ENCODE results near the gene BRS3. TPM values are rescaled to one million over a fixed set of nuclear protein-coding genes. Genes with fewer than 3 reads are reported as not detected.
A peak's percentile ranks its signal among the peaks of the same experiment; 100 is the strongest.

Gene BRS3
- total RNA-seq, 1 donor from 2014 or later, result not detected

DNA sequence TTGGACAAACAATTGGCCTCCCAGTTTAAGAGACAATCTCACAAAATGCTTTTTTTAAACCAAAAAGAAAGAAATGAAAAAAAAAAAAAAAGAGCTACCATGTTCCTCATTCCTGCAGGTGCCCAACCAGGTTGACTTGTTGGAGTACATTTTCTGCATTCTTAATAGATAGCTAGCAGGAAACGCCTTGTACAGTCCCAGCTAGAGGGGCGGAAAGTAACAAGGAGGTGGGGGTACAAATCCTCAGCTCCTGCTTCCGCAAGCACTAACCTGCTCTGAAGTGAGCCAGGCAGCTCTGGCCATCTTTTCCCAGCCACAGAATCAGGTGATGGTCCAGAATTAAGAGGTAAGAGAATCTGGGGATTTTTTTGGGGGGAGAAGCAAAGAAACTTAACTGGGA lies 44.2 kb downstream of the BRS3 start, which contains the start of gene VGLL1:
TSS of gene VGLL1 (plus strand) at position 265 of the 400 bp plus-strand sequence. CDS start 3,806 bp downstream, outside the sequence.
- Mint-ChIP-seq H3K36me3 (peaks cover 5% of the 10 kb centered on the region), H3K27ac (peak within 1 kb of the TSS; percentile 98), H3K9me3 (peaks cover 10% of the 10 kb centered on the region), H3K4me3 (peak within 1 kb of the TSS; percentile 93), H3K4me1 (ENCODE audit: unreplicated experiment) (no peaks in the 10 kb centered on the region), H3K27me3 (no peaks in the 10 kb centered on the region)
- TF ChIP-seq, protein P1, sequence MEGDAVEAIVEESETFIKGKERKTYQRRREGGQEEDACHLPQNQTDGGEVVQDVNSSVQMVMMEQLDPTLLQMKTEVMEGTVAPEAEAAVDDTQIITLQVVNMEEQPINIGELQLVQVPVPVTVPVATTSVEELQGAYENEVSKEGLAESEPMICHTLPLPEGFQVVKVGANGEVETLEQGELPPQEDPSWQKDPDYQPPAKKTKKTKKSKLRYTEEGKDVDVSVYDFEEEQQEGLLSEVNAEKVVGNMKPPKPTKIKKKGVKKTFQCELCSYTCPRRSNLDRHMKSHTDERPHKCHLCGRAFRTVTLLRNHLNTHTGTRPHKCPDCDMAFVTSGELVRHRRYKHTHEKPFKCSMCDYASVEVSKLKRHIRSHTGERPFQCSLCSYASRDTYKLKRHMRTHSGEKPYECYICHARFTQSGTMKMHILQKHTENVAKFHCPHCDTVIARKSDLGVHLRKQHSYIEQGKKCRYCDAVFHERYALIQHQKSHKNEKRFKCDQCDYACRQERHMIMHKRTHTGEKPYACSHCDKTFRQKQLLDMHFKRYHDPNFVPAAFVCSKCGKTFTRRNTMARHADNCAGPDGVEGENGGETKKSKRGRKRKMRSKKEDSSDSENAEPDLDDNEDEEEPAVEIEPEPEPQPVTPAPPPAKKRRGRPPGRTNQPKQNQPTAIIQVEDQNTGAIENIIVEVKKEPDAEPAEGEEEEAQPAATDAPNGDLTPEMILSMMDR (conservative IDR thresholded peaks at IDR 0.05), result no peak
- no peak for DNase-seq (ENCODE audit: extremely low spot score, unreplicated experiment)

DNA sequence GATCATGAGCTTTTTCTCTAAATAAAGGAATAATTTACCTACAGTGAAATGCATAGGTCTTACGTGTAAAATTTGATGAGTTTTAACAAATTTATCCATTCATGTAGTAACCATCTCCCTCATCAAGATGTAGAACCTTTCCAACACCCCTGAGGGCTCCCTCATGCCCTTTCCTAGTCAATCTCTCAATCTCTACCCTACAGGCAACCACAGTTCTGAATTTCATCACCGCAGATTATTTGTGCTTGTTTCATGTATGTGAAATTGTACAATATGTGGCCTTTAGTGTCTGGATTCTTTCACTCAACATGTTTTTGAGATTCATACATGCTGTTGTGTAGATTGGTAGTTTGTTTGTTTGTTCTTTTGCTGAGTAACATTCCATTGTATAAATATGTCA lies 46.4 kb downstream of the BRS3 start:
- Mint-ChIP-seq H3K27me3 (no peaks in the 10 kb centered on the region), H3K27ac (peak overlapping the region; percentile 27), H3K36me3 (peaks cover 5% of the 10 kb centered on the region), H3K4me1 (ENCODE audit: unreplicated experiment) (no peaks in the 10 kb centered on the region), H3K9me3 (peaks cover under 1% of the 10 kb centered on the region), H3K4me3 (peak overlapping the region; percentile 93)
- TF ChIP-seq, protein P1 (conservative IDR thresholded peaks at IDR 0.05), result no peak
- DNase-seq (ENCODE audit: extremely low spot score, unreplicated experiment), result no peak

DNA sequence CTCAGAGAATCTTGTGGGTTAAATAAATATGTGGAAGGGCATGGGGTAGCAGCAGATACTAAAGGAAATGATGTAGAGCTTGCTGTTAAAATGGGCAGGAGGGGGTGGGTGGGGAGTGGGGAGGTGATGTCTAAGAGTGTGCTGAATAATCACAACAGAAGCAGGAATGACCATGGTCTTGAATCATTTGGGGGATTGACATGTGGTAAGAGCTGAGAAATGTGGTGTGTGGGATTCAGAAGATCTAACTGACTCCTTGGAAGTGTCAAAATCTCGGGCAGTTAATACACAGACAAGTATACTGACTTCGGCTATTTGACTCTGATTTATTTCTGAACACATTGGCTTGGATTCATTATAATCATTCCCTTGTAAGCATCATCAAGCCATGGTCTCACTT lies 51.1 kb downstream of the BRS3 start:
- H3K9me3 Mint-ChIP-seq, result peaks cover 8% of the 10 kb centered on the region

GRCh38 chrX:136540226-136540625 lies 52.5 kb downstream of the BRS3 start:
- H3K27ac Mint-ChIP-seq, result no peak overlapping the region
- H3K9me3 Mint-ChIP-seq, result peaks cover 8% of the 10 kb centered on the region
- H3K27me3 Mint-ChIP-seq, result no peaks in the 10 kb centered on the region
- H3K4me1 Mint-ChIP-seq (ENCODE audit: unreplicated experiment), result no peaks in the 10 kb centered on the region
- no peak for DNase-seq (ENCODE audit: extremely low spot score, unreplicated experiment)
- no peak overlapping the region for H3K4me3 Mint-ChIP-seq
- peaks cover 5% of the 10 kb centered on the region for H3K36me3 Mint-ChIP-seq
- TF ChIP-seq, protein P1 (conservative IDR thresholded peaks at IDR 0.05), result no peak

More for the DNA sequence above, 51.1 kb downstream of the BRS3 start:
- H3K36me3 Mint-ChIP-seq, result peaks cover 5% of the 10 kb centered on the region
- no peak for DNase-seq (ENCODE audit: extremely low spot score, unreplicated experiment)
- no peak overlapping the region for H3K4me3 Mint-ChIP-seq
- no peak overlapping the region for H3K27ac Mint-ChIP-seq
- TF ChIP-seq, protein P1 (conservative IDR thresholded peaks at IDR 0.05), result no peak
- no peaks in the 10 kb centered on the region for H3K27me3 Mint-ChIP-seq
- no peaks in the 10 kb centered on the region for H3K4me1 Mint-ChIP-seq (ENCODE audit: unreplicated experiment)

GRCh38 chrX:136541294-136541693 lies 53.5 kb downstream of the BRS3 start:
- H3K4me1 Mint-ChIP-seq (ENCODE audit: unreplicated experiment), result no peaks in the 10 kb centered on the region
- no peak for DNase-seq (ENCODE audit: extremely low spot score, unreplicated experiment)
- no peak overlapping the region for H3K27ac Mint-ChIP-seq
- H3K4me3 Mint-ChIP-seq, result peak overlapping the region; percentile 27
- H3K27me3 Mint-ChIP-seq, result no peaks in the 10 kb centered on the region
- peaks cover 4% of the 10 kb centered on the region for H3K36me3 Mint-ChIP-seq
- peaks cover 8% of the 10 kb centered on the region for H3K9me3 Mint-ChIP-seq
- TF ChIP-seq, protein P1 (conservative IDR thresholded peaks at IDR 0.05), result no peak

DNA sequence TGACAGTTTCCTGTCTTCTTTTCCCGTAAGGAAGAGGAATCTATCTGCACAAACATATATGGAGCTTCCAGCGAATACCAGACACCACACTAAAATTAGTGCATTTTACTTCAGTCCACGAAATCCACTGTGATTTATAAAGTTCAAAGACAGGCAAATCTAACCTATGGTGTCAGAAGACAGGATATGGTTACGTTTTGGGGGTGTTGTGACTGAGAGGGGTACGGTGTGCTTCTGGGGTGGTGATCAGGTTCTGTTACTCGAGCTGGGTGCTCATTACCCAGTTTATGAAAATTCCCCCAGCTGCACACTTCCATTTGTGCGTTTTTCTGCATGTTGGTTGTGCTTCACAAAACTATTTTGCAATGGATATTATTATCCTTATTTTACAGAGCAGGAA lies 54.5 kb downstream of the BRS3 start:
- no peak overlapping the region for H3K4me3 Mint-ChIP-seq
- H3K27me3 Mint-ChIP-seq, result no peaks in the 10 kb centered on the region
- DNase-seq (ENCODE audit: extremely low spot score, unreplicated experiment), result no peak
- no peak overlapping the region for H3K27ac Mint-ChIP-seq
- TF ChIP-seq, protein P1 (conservative IDR thresholded peaks at IDR 0.05), result no peak
- no peaks in the 10 kb centered on the region for H3K36me3 Mint-ChIP-seq
- no peaks in the 10 kb centered on the region for H3K4me1 Mint-ChIP-seq (ENCODE audit: unreplicated experiment)
- peaks cover 8% of the 10 kb centered on the region for H3K9me3 Mint-ChIP-seq
